ENCODE results near the gene TMEM238.
"Not testable (repeated sequence)": the region's sequence is repeated elsewhere in the genome, so short reads cannot be mapped to it uniquely, and the experiment has no call there.

The TMEM238 gene

GRCh38 chr19:55345101-55345817, 38.8 kb downstream of the TMEM238 start:
- no peaks in the 10 kb centered on the region for H3K9me3 ChIP-seq (ENCODE audit: low read length)
- peaks cover 13% of the 10 kb centered on the region for H3K4me1 ChIP-seq (ENCODE audit: insufficient read depth, low read length)
- H3K4me3 ChIP-seq (ENCODE audit: low read length): no peak overlapping the region
- no peak overlapping the region for H2AFZ ChIP-seq (ENCODE audit: low read depth, low read length)
- no peaks in the 10 kb centered on the region for H3K27me3 ChIP-seq (ENCODE audit: insufficient read depth, low read length)
- H3K36me3 ChIP-seq (ENCODE audit: insufficient read depth, low read length): peaks cover 33% of the 10 kb centered on the region

GRCh38 chr19:55344444-55344843, 39.6 kb downstream of the TMEM238 start:
- Histone ChIP-seq H3K9me3 (ENCODE audit: low read length) (no peaks in the 10 kb centered on the region), H3K4me1 (ENCODE audit: insufficient read depth, low read length) (peaks cover 13% of the 10 kb centered on the region), H3K36me3 (ENCODE audit: insufficient read depth, low read length) (peaks cover 33% of the 10 kb centered on the region), H2AFZ (ENCODE audit: low read depth, low read length) (no peak overlapping the region), H3K4me3 (ENCODE audit: low read length) (no peak overlapping the region), H3K27me3 (ENCODE audit: insufficient read depth, low read length) (no peaks in the 10 kb centered on the region)

- peaks cover 13% of the 10 kb centered on the region for H3K4me1 ChIP-seq (ENCODE audit: insufficient read depth, low read length)
- peaks cover 30% of the 10 kb centered on the region for H3K36me3 ChIP-seq (ENCODE audit: insufficient read depth, low read length)
- no peak overlapping the region for H2AFZ ChIP-seq (ENCODE audit: low read depth, low read length)
- peak overlapping the region; percentile 22 for H3K4me3 ChIP-seq (ENCODE audit: low read length)
- H3K27me3 ChIP-seq (ENCODE audit: insufficient read depth, low read length): no peaks in the 10 kb centered on the region
- no peaks in the 10 kb centered on the region for H3K9me3 ChIP-seq (ENCODE audit: low read length)
Measured at GRCh38 chr19:55341595-55342531, 42.2 kb downstream of the TMEM238 start.

- Histone ChIP-seq H3K36me3 (ENCODE audit: insufficient read depth, low read length) (peaks cover 25% of the 10 kb centered on the region), H3K9me3 (ENCODE audit: low read length) (no peaks in the 10 kb centered on the region), H3K4me1 (ENCODE audit: insufficient read depth, low read length) (peaks cover 13% of the 10 kb centered on the region), H2AFZ (ENCODE audit: low read depth, low read length) (no peak overlapping the region), H3K4me3 (ENCODE audit: low read length) (peak overlapping the region; percentile 57), H3K27me3 (ENCODE audit: insufficient read depth, low read length) (no peaks in the 10 kb centered on the region)
Measured at GRCh38 chr19:55341171-55341588, 42.9 kb downstream of the TMEM238 start.

- Histone ChIP-seq H3K4me3 (ENCODE audit: low read length) (peak overlapping the region; percentile 57), H3K9me3 (ENCODE audit: low read length) (no peaks in the 10 kb centered on the region), H2AFZ (ENCODE audit: low read depth, low read length) (no peak overlapping the region), H3K36me3 (ENCODE audit: insufficient read depth, low read length) (peaks cover 25% of the 10 kb centered on the region), H3K4me1 (ENCODE audit: insufficient read depth, low read length) (peaks cover 13% of the 10 kb centered on the region), H3K27me3 (ENCODE audit: insufficient read depth, low read length) (no peaks in the 10 kb centered on the region)
Measured at GRCh38 chr19:55340784-55341147, 43.3 kb downstream of the TMEM238 start.

- peaks cover 18% of the 10 kb centered on the region for H3K36me3 ChIP-seq (ENCODE audit: insufficient read depth, low read length)
- no peaks in the 10 kb centered on the region for H3K27me3 ChIP-seq (ENCODE audit: insufficient read depth, low read length)
- no peaks in the 10 kb centered on the region for H3K9me3 ChIP-seq (ENCODE audit: low read length)
- H2AFZ ChIP-seq (ENCODE audit: low read depth, low read length): no peak overlapping the region
- H3K4me1 ChIP-seq (ENCODE audit: insufficient read depth, low read length): peaks cover 13% of the 10 kb centered on the region
- H3K4me3 ChIP-seq (ENCODE audit: low read length): peak overlapping the region; percentile 57
Measured at GRCh38 chr19:55339889-55340783, 44.0 kb downstream of the TMEM238 start.

GRCh38 chr19:55339105-55339888, 44.8 kb downstream of the TMEM238 start, which contains the start of gene KMT5C:
Gene KMT5C (plus strand): TSS chr19:55339876. CDS start chr19:55341937, 2,061 bp downstream.
- peaks cover 15% of the 10 kb centered on the region for H3K36me3 ChIP-seq (ENCODE audit: insufficient read depth, low read length)

GRCh38 chr19:55336101-55336500, 48.0 kb downstream of the TMEM238 start:
- Histone ChIP-seq H3K36me3 (ENCODE audit: insufficient read depth, low read length) (no peaks in the 10 kb centered on the region), H3K4me3 (ENCODE audit: low read length) (no peak overlapping the region), H3K27me3 (ENCODE audit: insufficient read depth, low read length) (peaks cover 2% of the 10 kb centered on the region), H2AFZ (ENCODE audit: low read depth, low read length) (no peak overlapping the region), H3K9me3 (ENCODE audit: low read length) (no peaks in the 10 kb centered on the region), H3K4me1 (ENCODE audit: insufficient read depth, low read length) (peaks cover 6% of the 10 kb centered on the region)

More at GRCh38 chr19:55339105-55339888, 44.8 kb downstream of the TMEM238 start, which contains the start of gene KMT5C:
- Histone ChIP-seq H3K27me3 (ENCODE audit: insufficient read depth, low read length) (no peaks in the 10 kb centered on the region), H2AFZ (ENCODE audit: low read depth, low read length) (peak within 1 kb of the TSS; percentile 60), H3K4me3 (ENCODE audit: low read length) (peak within 1 kb of the TSS; percentile 57), H3K4me1 (ENCODE audit: insufficient read depth, low read length) (peaks cover 13% of the 10 kb centered on the region), H3K9me3 (ENCODE audit: low read length) (no peaks in the 10 kb centered on the region)

GRCh38 chr19:55333870-55334269, 50.2 kb downstream of the TMEM238 start:
- Histone ChIP-seq H3K4me1 (ENCODE audit: insufficient read depth, low read length) (peaks cover 6% of the 10 kb centered on the region), H3K36me3 (ENCODE audit: insufficient read depth, low read length) (no peaks in the 10 kb centered on the region), H2AFZ (ENCODE audit: low read depth, low read length) (no peak overlapping the region), H3K9me3 (ENCODE audit: low read length) (no peaks in the 10 kb centered on the region), H3K27me3 (ENCODE audit: insufficient read depth, low read length) (peaks cover 2% of the 10 kb centered on the region), H3K4me3 (ENCODE audit: low read length) (no peak overlapping the region)

GRCh38 chr19:55329791-55330190, 54.3 kb downstream of the TMEM238 start:
- H3K27me3 ChIP-seq (ENCODE audit: insufficient read depth, low read length); H3K4me3 ChIP-seq (ENCODE audit: low read length); H3K36me3 ChIP-seq (ENCODE audit: insufficient read depth, low read length); H3K4me1 ChIP-seq (ENCODE audit: insufficient read depth, low read length); H2AFZ ChIP-seq (ENCODE audit: low read depth, low read length); H3K9me3 ChIP-seq (ENCODE audit: low read length): not testable (repeated sequence)
